ENCODE measurements around the gene XPR1.

Gene XPR1

DNA sequence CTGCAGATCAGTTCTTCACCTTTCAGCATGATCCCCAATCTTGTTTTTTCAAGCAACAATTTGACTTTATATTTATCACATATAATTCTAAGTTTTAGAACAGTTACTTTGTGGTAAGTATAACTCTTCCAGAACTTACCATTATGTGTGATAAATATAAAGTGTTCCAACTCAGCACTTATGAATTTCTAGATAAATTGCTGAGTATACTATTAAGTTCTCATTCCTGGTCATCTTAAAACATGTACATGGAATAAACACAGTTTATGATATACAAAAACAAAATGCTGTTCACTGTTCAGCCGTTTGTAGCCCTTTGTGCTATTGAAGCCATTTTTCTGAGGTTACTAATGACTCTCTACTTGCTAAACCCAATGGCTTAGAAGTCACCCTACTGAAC, 5.1 kb upstream of the XPR1 start:
- H3K9me3 ChIP-seq (ENCODE audit: severe bottlenecking): no peaks in the 10 kb centered on the region
- H3K27me3 ChIP-seq (ENCODE audit: insufficient read depth, low read depth, severe bottlenecking): no peaks in the 10 kb centered on the region
- no peak for DNase-seq
- no peaks in the 10 kb centered on the region for H3K36me3 ChIP-seq
- TF ChIP-seq, protein P1, sequence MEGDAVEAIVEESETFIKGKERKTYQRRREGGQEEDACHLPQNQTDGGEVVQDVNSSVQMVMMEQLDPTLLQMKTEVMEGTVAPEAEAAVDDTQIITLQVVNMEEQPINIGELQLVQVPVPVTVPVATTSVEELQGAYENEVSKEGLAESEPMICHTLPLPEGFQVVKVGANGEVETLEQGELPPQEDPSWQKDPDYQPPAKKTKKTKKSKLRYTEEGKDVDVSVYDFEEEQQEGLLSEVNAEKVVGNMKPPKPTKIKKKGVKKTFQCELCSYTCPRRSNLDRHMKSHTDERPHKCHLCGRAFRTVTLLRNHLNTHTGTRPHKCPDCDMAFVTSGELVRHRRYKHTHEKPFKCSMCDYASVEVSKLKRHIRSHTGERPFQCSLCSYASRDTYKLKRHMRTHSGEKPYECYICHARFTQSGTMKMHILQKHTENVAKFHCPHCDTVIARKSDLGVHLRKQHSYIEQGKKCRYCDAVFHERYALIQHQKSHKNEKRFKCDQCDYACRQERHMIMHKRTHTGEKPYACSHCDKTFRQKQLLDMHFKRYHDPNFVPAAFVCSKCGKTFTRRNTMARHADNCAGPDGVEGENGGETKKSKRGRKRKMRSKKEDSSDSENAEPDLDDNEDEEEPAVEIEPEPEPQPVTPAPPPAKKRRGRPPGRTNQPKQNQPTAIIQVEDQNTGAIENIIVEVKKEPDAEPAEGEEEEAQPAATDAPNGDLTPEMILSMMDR (IDR thresholded peaks at IDR 0.05; ENCODE audit: low read depth, low read length): no peak
- no peak overlapping the region for H3K4me3 ChIP-seq (ENCODE audit: low read depth, low read length)
- H3K27ac ChIP-seq: no peak overlapping the region

DNA sequence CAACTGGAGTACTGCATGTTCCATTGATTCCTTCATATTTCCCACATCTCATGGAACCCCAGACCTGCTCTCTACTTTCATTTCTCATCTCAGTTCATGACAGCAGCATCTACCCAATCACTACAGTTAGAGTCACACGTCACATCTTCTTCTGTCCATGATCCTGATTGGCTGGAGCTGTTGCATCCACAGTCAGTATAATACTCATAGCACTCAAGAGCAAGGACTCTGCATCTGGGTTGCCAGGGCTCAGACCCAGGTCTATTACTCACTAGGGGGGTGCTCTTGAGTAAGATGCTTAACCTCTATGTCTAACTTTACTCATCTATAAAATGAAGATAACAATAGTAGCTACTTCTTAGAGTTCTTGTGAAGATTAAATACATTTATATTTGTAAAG, 4.4 kb upstream of the XPR1 start:
- H3K4me3 ChIP-seq (ENCODE audit: low read depth, low read length): no peak overlapping the region
- no peak overlapping the region for H3K27ac ChIP-seq
- no peaks in the 10 kb centered on the region for H3K27me3 ChIP-seq (ENCODE audit: insufficient read depth, low read depth, severe bottlenecking)
- TF ChIP-seq, protein P1 (IDR thresholded peaks at IDR 0.05; ENCODE audit: low read depth, low read length): no peak
- no peaks in the 10 kb centered on the region for H3K9me3 ChIP-seq (ENCODE audit: severe bottlenecking)
- DNase-seq: no peak
- H3K36me3 ChIP-seq: peaks cover 4% of the 10 kb centered on the region; the same call in 1 of the 2 replicates

DNA sequence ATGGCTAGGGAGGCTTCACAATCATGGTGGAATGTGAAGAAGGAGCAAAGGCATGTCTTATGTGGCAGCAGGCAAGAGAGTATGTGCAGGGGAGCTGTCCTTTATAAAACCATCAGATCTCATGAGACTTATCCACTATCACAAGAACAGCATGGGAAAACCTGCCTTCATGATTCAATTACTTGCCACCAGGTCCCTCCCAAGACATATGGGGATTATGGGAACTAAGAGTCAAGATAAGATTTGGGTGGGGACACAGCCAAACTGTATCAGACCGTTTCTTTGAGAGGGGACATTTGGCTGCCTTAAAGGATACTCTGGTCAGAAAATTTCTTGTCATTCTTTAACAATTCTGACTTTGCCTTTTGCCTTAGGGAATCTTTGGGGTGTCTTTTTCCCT, 3.2 kb upstream of the XPR1 start:
- TF ChIP-seq, protein P1 (IDR thresholded peaks at IDR 0.05; ENCODE audit: low read depth, low read length): no peak

DNA sequence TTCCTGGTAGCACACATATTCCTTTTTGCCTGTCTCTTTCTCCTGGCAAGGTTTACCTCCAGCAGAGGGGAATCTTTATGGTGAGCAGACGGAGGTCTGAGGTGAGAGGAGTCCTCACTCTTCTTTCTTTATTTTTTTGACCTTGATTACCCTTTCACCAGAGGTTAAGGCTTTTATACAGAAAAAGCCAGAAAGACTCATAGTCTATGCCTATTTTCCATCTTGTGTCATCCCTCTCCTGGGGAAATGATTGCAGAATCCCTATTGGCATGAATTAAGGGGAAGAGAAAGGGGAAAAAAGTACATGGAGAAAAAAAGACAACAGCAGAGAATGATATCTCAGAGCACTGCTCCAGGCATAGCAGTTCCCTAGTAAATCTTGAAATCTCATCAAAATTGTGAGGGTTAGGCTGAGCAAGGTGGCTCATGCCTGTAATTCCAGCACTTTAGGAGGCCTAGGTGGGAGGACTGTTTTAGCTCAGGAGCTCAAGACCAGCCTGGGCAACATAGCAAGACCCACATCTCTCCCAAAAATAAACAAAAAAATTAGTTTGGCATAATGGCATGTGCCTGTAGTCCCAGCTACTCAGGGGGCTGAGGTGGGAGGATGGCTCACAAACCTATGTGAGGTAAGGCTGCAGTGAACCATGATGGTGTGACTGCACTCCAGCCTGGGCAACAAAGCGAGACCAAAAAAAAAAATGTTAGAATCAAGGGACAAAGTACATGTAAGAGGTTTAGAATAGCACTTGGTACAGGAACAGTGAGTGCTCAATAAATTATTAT, 1.2 kb upstream of the XPR1 start:
- TF ChIP-seq, protein P1 (IDR thresholded peaks at IDR 0.05; ENCODE audit: low read depth, low read length): no peak
- H3K36me3 ChIP-seq: peaks cover 4% of the 10 kb centered on the region; the same call in 1 of the 2 replicates
- H3K27ac ChIP-seq: no peak overlapping the region
- no peak for DNase-seq
- H3K4me3 ChIP-seq (ENCODE audit: low read depth, low read length): no peak overlapping the region
- no peaks in the 10 kb centered on the region for H3K9me3 ChIP-seq (ENCODE audit: severe bottlenecking)
- no peaks in the 10 kb centered on the region for H3K27me3 ChIP-seq (ENCODE audit: insufficient read depth, low read depth, severe bottlenecking)

More for the DNA sequence above, 3.2 kb upstream of the XPR1 start:
- no peaks in the 10 kb centered on the region for H3K9me3 ChIP-seq (ENCODE audit: severe bottlenecking)
- no peak for DNase-seq
- H3K4me3 ChIP-seq (ENCODE audit: low read depth, low read length): no peak overlapping the region
- no peak overlapping the region for H3K27ac ChIP-seq
- H3K36me3 ChIP-seq: peaks cover 4% of the 10 kb centered on the region; the same call in 1 of the 2 replicates
- no peaks in the 10 kb centered on the region for H3K27me3 ChIP-seq (ENCODE audit: insufficient read depth, low read depth, severe bottlenecking)

DNA sequence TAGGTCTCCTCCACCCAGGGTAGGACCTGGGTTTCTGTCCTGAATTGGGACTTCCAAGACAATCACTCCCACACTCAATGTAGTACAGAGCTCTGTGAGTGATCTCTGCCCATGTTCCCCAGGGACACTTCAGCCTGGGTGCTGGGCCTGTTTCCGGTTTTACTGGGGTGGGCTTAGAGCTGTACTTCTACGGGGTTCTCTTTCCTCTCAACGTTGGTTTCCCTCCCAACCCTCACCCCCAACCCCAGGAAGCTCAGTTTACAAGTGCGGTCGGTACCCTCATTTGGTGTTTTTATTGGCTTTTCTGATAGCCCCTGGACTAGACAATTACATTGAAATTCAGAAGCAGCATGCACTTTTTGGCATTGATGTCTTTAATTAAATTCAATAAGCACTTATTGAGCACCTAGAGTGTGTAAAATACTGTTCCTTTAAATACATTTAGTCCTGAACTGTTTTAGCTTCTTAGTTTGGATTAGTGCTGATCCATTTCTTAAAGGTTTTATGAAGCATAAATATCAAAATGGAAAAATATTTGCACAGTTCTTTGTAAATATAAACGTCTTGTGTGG, 542 bp upstream of the XPR1 start:
- no peak overlapping the region for H3K4me3 ChIP-seq (ENCODE audit: low read depth, low read length)
- peak overlapping the region; percentile 53 for H3K27ac ChIP-seq
- H3K36me3 ChIP-seq: peaks cover 4% of the 10 kb centered on the region; the same call in 1 of the 2 replicates
- TF ChIP-seq, protein P1 (IDR thresholded peaks at IDR 0.05; ENCODE audit: low read depth, low read length): no peak
- no peak for DNase-seq
- no peaks in the 10 kb centered on the region for H3K9me3 ChIP-seq (ENCODE audit: severe bottlenecking)
- H3K27me3 ChIP-seq (ENCODE audit: insufficient read depth, low read depth, severe bottlenecking): no peaks in the 10 kb centered on the region
